Measurements from ENCODE around the gene MSMO1. TPM values are rescaled to one million over a fixed set of nuclear protein-coding genes. Genes with fewer than 3 reads are reported as not detected.

MSMO1 gene
- total RNA-seq, 1 donor from 2014 or later: 139 TPM

GRCh38 chr4:165299399-165300060 is 27.9 kb upstream of the MSMO1 start:
- Mint-ChIP-seq H3K27me3 (ENCODE audit: low read depth) (no peaks in the 10 kb centered on the region), H3K36me3 (ENCODE audit: low read depth) (peaks cover 7% of the 10 kb centered on the region), H3K4me3 (no peak overlapping the region), H3K9me3 (no peaks in the 10 kb centered on the region), H3K27ac (ENCODE audit: unreplicated experiment) (no peak overlapping the region), H3K4me1 (peaks cover 8% of the 10 kb centered on the region)
- DNase-seq (ENCODE audit: low read depth, low spot score): no peak
- no peak for TF ChIP-seq CTCF (conservative IDR thresholded peaks at IDR 0.05)

- Mint-ChIP-seq H3K27me3 (ENCODE audit: low read depth) (no peaks in the 10 kb centered on the region), H3K36me3 (ENCODE audit: low read depth) (peaks cover 4% of the 10 kb centered on the region), H3K27ac (ENCODE audit: unreplicated experiment) (no peak overlapping the region), H3K4me1 (no peaks in the 10 kb centered on the region), H3K9me3 (no peaks in the 10 kb centered on the region), H3K4me3 (no peak overlapping the region)
- no peak for TF ChIP-seq CTCF (conservative IDR thresholded peaks at IDR 0.05)
- no peak for DNase-seq (ENCODE audit: low read depth, low spot score)
These were observed 25.6 kb upstream of the MSMO1 start for GRCh38 chr4:165301833-165302232.

GRCh38 chr4:165302658-165303057 is 24.8 kb upstream of the MSMO1 start:
- no peak for DNase-seq (ENCODE audit: low read depth, low spot score)
- no peak overlapping the region for H3K27ac Mint-ChIP-seq (ENCODE audit: unreplicated experiment)
- TF ChIP-seq CTCF (conservative IDR thresholded peaks at IDR 0.05): no peak
- H3K4me1 Mint-ChIP-seq: no peaks in the 10 kb centered on the region
- H3K36me3 Mint-ChIP-seq (ENCODE audit: low read depth): peaks cover 4% of the 10 kb centered on the region
- H3K9me3 Mint-ChIP-seq: no peaks in the 10 kb centered on the region
- no peak overlapping the region for H3K4me3 Mint-ChIP-seq
- H3K27me3 Mint-ChIP-seq (ENCODE audit: low read depth): no peaks in the 10 kb centered on the region

GRCh38 chr4:165308166-165308565 is 19.3 kb upstream of the MSMO1 start:
- no peak for DNase-seq (ENCODE audit: low read depth, low spot score)
- no peaks in the 10 kb centered on the region for H3K4me1 Mint-ChIP-seq
- H3K4me3 Mint-ChIP-seq: no peak overlapping the region
- no peak for TF ChIP-seq CTCF (conservative IDR thresholded peaks at IDR 0.05)
- peaks cover 8% of the 10 kb centered on the region for H3K9me3 Mint-ChIP-seq
- no peak overlapping the region for H3K27ac Mint-ChIP-seq (ENCODE audit: unreplicated experiment)
- H3K36me3 Mint-ChIP-seq (ENCODE audit: low read depth): peaks cover 17% of the 10 kb centered on the region
- H3K27me3 Mint-ChIP-seq (ENCODE audit: low read depth): no peaks in the 10 kb centered on the region

- no peaks in the 10 kb centered on the region for H3K4me1 Mint-ChIP-seq
- no peak overlapping the region for H3K27ac Mint-ChIP-seq (ENCODE audit: unreplicated experiment)
- peaks cover 8% of the 10 kb centered on the region for H3K9me3 Mint-ChIP-seq
- no peak for TF ChIP-seq CTCF (conservative IDR thresholded peaks at IDR 0.05)
- no peaks in the 10 kb centered on the region for H3K27me3 Mint-ChIP-seq (ENCODE audit: low read depth)
- DNase-seq (ENCODE audit: low read depth, low spot score): no peak
- H3K36me3 Mint-ChIP-seq (ENCODE audit: low read depth): peaks cover 17% of the 10 kb centered on the region
- H3K4me3 Mint-ChIP-seq: no peak overlapping the region
These were observed 18.9 kb upstream of the MSMO1 start for GRCh38 chr4:165308606-165309005.

Data from neural crest cell (in vitro differentiated cells).